Astrocyte of the spinal cord (primary cell): Measurements from ENCODE around the gene PCSK6.

Experiments
- DNase-seq: peaks from one replicate; pipeline ENCODE4 v3.0.0; 2011; ENCODE audit warnings: low read depth, low spot score
- H3K4me3 ChIP-seq: 2 replicates; pipeline ENCODE4 v1.5.1; 2011; ENCODE audit warnings: low read depth, mild to moderate bottlenecking, low read length, moderate library complexity
- CTCF ChIP-seq: IDR thresholded peaks from 2 replicates; pipeline ENCODE4 v1.5.1; 2012; ENCODE audit warnings: low read depth, mild to moderate bottlenecking, low read length, inconsistent platforms
- in situ Hi-C: cut with HindIII; loops from 2 replicates; pipeline ENCODE4 v1.10.0; 2017; ENCODE audit warnings: low sequenced_read_pairs

Gene PCSK6

GRCh38 chr15:101441696-101442095 lies 47.8 kb downstream of the PCSK6 start:
- in situ Hi-C loops, result no loop called here
- no peak overlapping the region for H3K4me3 ChIP-seq
- no peak for TF ChIP-seq CTCF
- DNase-seq, result no peak

DNA sequence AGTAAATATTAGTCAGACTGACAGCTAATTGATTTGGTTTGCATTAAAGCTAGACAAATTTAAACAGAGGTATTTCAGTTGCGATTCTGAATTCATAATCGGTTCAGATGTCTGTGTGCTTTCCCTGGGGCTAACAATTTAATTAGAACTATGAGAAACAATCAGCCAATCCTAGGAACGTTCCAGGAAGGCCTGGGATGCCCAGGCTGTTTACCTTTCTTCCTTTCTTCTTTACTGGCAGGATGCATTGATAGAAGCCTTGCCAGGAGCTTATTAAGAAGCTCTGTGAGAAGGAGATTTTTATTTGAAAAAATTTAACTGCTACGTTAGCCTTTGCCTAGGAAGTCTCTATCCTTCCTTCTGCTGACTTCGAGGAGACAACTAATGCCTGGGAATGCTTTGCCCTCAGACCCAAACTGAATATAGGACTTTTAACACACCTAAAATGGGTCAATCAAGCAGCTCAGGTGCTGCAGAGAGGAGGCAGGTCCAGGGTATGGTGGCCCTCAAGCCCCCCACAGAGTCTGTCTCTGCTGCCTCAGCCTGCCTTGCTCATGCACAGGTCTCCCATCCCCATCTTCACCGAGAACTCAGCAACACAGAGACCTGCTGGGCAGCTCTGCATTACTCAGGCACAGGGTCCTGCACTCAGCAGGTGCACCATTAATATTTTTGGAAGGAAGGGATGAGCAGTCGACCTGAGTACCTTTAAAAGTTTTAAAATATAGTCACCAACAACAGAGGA lies 48.5 kb downstream of the PCSK6 start:
- DNase-seq, result no peak
- no peak for TF ChIP-seq CTCF
- in situ Hi-C loops, result no loop called here
- H3K4me3 ChIP-seq, result no peak overlapping the region

GRCh38 chr15:101439920-101440319 lies 49.6 kb downstream of the PCSK6 start:
- no peak overlapping the region for H3K4me3 ChIP-seq
- no peak for TF ChIP-seq CTCF
- in situ Hi-C loops, result no loop called here
- no peak for DNase-seq

DNA sequence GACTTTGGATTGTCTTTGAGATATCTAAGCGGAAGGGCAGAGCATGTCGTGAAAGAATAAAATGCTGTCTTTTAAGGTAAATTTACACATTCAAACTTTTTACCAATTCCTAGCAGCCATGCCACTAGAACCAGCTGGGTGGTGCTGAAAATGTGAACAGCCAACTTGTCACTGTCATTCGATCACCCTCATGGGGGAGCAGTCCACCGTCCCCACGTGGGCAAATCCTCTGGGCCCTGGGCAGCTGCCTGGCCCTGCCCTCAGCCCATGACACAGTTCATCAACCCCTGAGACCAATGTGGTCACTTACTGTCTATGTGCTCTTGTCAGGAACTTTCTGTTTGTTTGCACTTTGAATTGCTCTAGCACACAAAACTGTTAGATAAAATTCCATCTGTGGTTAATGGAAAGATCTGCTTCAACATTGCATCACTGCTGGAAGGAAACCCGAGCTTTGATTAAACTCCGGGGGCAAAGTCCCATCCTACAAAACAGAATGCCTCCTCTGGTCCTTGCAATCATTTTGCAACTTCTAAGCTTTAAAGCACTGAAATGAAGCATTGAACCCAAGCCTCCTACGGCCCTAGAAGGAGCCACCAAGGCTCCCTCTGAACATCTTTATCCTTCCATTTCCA lies 50.1 kb downstream of the PCSK6 start:
- in situ Hi-C loops, result no loop called here
- no peak for TF ChIP-seq CTCF
- DNase-seq, result no peak
- no peak overlapping the region for H3K4me3 ChIP-seq

DNA sequence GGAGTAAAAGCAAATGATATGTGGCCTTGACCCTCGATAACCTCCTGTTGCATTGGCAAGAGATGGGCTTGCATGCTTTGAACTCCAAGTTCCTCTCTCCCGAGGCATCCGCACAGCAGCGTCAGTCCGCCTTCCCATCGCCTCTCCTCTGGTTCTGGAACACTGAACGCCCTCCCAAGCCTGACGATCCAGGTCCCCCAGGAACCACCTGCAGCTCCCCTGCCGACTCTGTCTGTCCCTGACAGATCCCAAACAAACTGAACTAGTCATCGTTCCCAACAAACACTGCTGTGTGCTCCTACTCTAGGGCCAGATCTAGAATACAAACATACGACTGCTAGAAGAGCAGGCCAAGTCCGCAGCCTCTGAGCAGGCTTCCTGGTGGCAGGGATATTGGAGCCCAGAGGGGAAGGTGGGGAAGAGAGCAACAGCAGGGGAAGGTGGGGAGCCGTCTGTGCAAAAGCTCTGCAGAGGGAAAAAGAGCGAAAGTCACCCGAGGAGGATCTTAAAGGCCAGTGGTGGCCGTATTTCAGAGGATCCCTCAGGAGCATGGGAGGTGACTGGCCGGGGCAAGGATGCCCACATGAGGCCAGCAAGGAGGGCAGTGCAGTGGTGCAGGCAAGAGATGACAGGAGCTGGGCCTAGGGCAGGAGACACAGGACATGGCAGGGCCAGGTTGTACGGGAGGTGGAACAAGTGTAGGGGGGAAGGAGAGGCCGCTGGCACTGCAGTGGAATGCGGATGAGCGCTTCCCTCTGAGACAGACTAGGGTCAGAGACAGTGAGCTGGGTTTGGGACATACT lies 50.8 kb downstream of the PCSK6 start:
- no peak for TF ChIP-seq CTCF
- no peak overlapping the region for H3K4me3 ChIP-seq
- no peak for DNase-seq
- in situ Hi-C loops, result no loop called here

GRCh38 chr15:101437618-101438481 lies 51.7 kb downstream of the PCSK6 start:
- no peak overlapping the region for H3K4me3 ChIP-seq
- in situ Hi-C loops, result no loop called here
- no peak for DNase-seq
- no peak for TF ChIP-seq CTCF
